Measurements from ENCODE around the gene FOXO6. TPM values are rescaled to one million over a fixed set of nuclear protein-coding genes. Genes with fewer than 3 reads are reported as not detected.
A peak's percentile ranks its signal among the peaks of the same experiment; 100 is the strongest.

The FOXO6 gene
- total RNA-seq, 2 donors from 2014 or later, result 3.3 to 5.0 TPM

GRCh38 chr1:41361495-41362356 is 492 bp downstream of the FOXO6 start:
- Histone ChIP-seq H3K4me1 (replicated peaks) (peaks cover 17% of the 10 kb centered on the region), H3K27ac (peak overlapping the region; percentile 26 to 70), H3K27me3 (replicated peaks; ENCODE audit: insufficient read depth) (no peaks in the 10 kb centered on the region), H3K9me3 (no peaks in the 10 kb centered on the region), H3K36me3 (no peaks in the 10 kb centered on the region), H3K4me3 (peak overlapping the region; percentile 39 to 56)
- intact Hi-C loops (cut with DNase I), result loop anchor here (5.0 kb wide), 1 partner anchor 56 kb away; no protein-coding TSS in a partner anchor
- under 1% methylated on average over 98 of the region's 113 CpGs for WGBS
- DNase-seq (ENCODE audit: low spot score), result no peak
- TF ChIP-seq CTCF (IDR thresholded peaks at IDR 0.05) (no peak), POLR2AphosphoS5 (IDR thresholded peaks at IDR 0.05) (no peak), POLR2A (IDR thresholded peaks at IDR 0.05) (no peak)

DNA sequence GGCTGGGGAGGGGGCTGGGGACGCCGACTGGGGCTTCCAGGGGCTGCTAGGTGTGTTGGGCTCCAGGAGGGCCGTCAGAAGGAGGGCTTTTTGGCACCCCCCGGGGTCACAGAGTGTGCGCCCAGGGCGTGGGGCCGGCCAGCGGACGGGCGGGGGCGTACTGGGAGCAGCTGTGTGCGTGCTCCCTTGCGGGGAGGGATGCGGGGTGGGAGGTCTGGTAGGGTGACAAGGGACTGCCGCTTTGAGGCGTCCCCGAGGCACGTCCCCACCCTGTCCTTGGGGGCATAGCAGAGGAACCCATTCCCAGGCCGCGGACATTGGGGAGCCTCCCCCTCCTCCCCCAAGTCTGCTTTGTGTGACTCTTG is 1.1 kb downstream of the FOXO6 start:
- intact Hi-C loops (cut with DNase I), result loop anchor here (5.0 kb wide), 1 partner anchor 55 kb away; no protein-coding TSS in a partner anchor

GRCh38 chr1:41362749-41363590 is 1.7 kb downstream of the FOXO6 start:
- no peaks in the 10 kb centered on the region for H3K9me3 ChIP-seq
- intact Hi-C loops (cut with DNase I), result loop anchor here (5.0 kb wide), 1 partner anchor 54 kb away; no protein-coding TSS in a partner anchor
- no peaks in the 10 kb centered on the region for H3K36me3 ChIP-seq

More for the DNA sequence above, 1.1 kb downstream of the FOXO6 start:
- DNase-seq (ENCODE audit: low spot score), result no peak
- Histone ChIP-seq H3K27ac (no peak overlapping the region), H3K36me3 (no peaks in the 10 kb centered on the region), H3K9me3 (no peaks in the 10 kb centered on the region), H3K4me1 (replicated peaks) (peaks cover 19% of the 10 kb centered on the region), H3K4me3 (peak overlapping the region in 1 of 2 donors; percentile 56), H3K27me3 (replicated peaks; ENCODE audit: insufficient read depth) (no peaks in the 10 kb centered on the region)
- TF ChIP-seq POLR2AphosphoS5 (IDR thresholded peaks at IDR 0.05) (no peak), CTCF (IDR thresholded peaks at IDR 0.05) (no peak), POLR2A (IDR thresholded peaks at IDR 0.05) (no peak)
- WGBS, result 7% methylated on average over 20 of the region's 20 CpGs

GRCh38 chr1:41363591-41364320 is 2.5 kb downstream of the FOXO6 start:
- Histone ChIP-seq H3K4me1 (replicated peaks) (peaks cover 19% of the 10 kb centered on the region), H3K9me3 (no peaks in the 10 kb centered on the region), H3K27me3 (replicated peaks; ENCODE audit: insufficient read depth) (no peaks in the 10 kb centered on the region), H3K36me3 (no peaks in the 10 kb centered on the region), H3K27ac (no peak overlapping the region), H3K4me3 (no peak overlapping the region)
- 90% methylated on average over 4 of the region's 4 CpGs for WGBS
- intact Hi-C loops (cut with DNase I), result loop anchor here (5.0 kb wide), 1 partner anchor 54 kb away; no protein-coding TSS in a partner anchor
- TF ChIP-seq CTCF (IDR thresholded peaks at IDR 0.05), result no peak
- no peak for TF ChIP-seq POLR2AphosphoS5 (IDR thresholded peaks at IDR 0.05)
- TF ChIP-seq POLR2A (IDR thresholded peaks at IDR 0.05), result no peak
- DNase-seq (ENCODE audit: low spot score), result no peak

More at GRCh38 chr1:41362749-41363590, 1.7 kb downstream of the FOXO6 start:
- peaks cover 19% of the 10 kb centered on the region for H3K4me1 ChIP-seq (replicated peaks)
- DNase-seq (ENCODE audit: low spot score), result no peak
- H3K4me3 ChIP-seq, result no peak overlapping the region
- no peak overlapping the region for H3K27ac ChIP-seq
- no peaks in the 10 kb centered on the region for H3K27me3 ChIP-seq (replicated peaks; ENCODE audit: insufficient read depth)
- TF ChIP-seq POLR2AphosphoS5 (IDR thresholded peaks at IDR 0.05) (no peak), CTCF (IDR thresholded peaks at IDR 0.05) (no peak), POLR2A (IDR thresholded peaks at IDR 0.05) (no peak)
- 64% methylated on average over 8 of the region's 8 CpGs for WGBS

Measured in prostate gland (tissue), 2 donors.